Gastrocnemius medialis (tissue), 4 donors: ENCODE measurements around the gene SRCAP. TPM values are rescaled to one million over a fixed set of nuclear protein-coding genes. Genes with fewer than 3 reads are reported as not detected.

Experiments used
- ATAC-seq, 2 donors: fragments of 150-250 bp; one replicate each; pipeline ENCODE4 v1.9.1; 2016
- DNase-seq, 2 donors: peaks; one replicate each; pipeline ENCODE4 v3.0.0-alpha.2; 2019
- H3K27ac ChIP-seq, 4 donors: fragments of 200-600 bp; sonication (generic); 1 replicate in 1 of 4; 2 replicates in 3 of 4; pipeline ENCODE4 v1.5.1; 2016 to 2018; ENCODE audit warnings: mild to moderate bottlenecking in 2 of 4, moderate library complexity in 1 of 4
- H3K27me3 ChIP-seq, 3 donors: fragments of 200-600 bp; sonication (generic) in 2 of 3; 1 replicate in 1 of 3; 2 replicates in 2 of 3; pipeline versions ENCODE4 v1.5.1 to v1.6.0; 2016 to 2019; ENCODE audit warnings: mild to moderate bottlenecking in 1 of 3, moderate library complexity in 1 of 3
- H3K36me3 ChIP-seq, 2 donors: fragments of 200-600 bp; sonication (generic) in 1 of 2; one replicate each; pipeline ENCODE4 v1.5.1; 2017 to 2018
- H3K4me1 ChIP-seq, 2 donors: fragments of 200-600 bp; sonication (generic) in 1 of 2; one replicate each; pipeline ENCODE4 v1.5.1; 2016 to 2017; ENCODE audit warnings: mild to moderate bottlenecking in 2 of 2
- H3K4me3 ChIP-seq, 4 donors: fragments of 200-600 bp; sonication (generic) in 3 of 4; 1 replicate in 1 of 4; 2 replicates in 3 of 4; pipeline ENCODE4 v1.5.1; 2016 to 2019; ENCODE audit warnings: mild to moderate bottlenecking in 2 of 4
- H3K9me3 ChIP-seq, 3 donors: fragments of 200-600 bp; sonication (generic) in 2 of 3; 1 replicate in 1 of 3; 2 replicates in 2 of 3; pipeline ENCODE4 v1.5.1; 2016 to 2019
- CTCF ChIP-seq, 5 experiments: fragments of 450-650 bp in 3 of 5; fragments of 200-600 bp in 2 of 5; sonication (generic) in 2 of 5; IDR thresholded peaks in 4 of 5; conservative IDR thresholded peaks in 1 of 5; 1 replicate in 4 of 5; 2 replicates in 1 of 5; pipeline ENCODE4 v1.5.1; 2016 to 2019; ENCODE audit warnings: antibody characterized with exemption in 5 of 5, mild to moderate bottlenecking in 3 of 5, moderate library complexity in 3 of 5
- POLR2A ChIP-seq, 2 donors: fragments of 450-650 bp; IDR thresholded peaks; one replicate each; pipeline ENCODE4 v1.6.1; 2017; ENCODE audit warnings: antibody characterized with exemption in 2 of 2, mild to moderate bottlenecking in 2 of 2, moderate library complexity in 2 of 2
- in situ Hi-C, 4 donors: fragments of 200-750 bp; cut with MboI; loops; one replicate each; pipeline versions ENCODE4 v1.15.0 to v1.8.0; 2017; ENCODE audit warnings: low sequenced_read_pairs in 4 of 4
- intact Hi-C: fragments of 100-400 bp; cut with DNase I; formaldehyde crosslinking; loops from one replicate; pipeline ENCODE4 v1.15.1; 2023; ENCODE audit warnings: low total_unique reads
- total RNA-seq, 4 donors: library from RNA; depleted of rRNA; stranded (reverse); fragments of >200 nt; gene quantifications; one replicate each; pipeline versions ENCODE4 v1.1.0 to v1.2.3, GENCODE V29; 2016

Gene SRCAP
- total RNA-seq, 4 donors from 2014 or later: 15.3 to 25.5 (median 21.9) TPM

- Histone ChIP-seq H3K27me3 (no peaks in the 10 kb centered on the region), H3K36me3 (peaks cover 0 to 12% of the 10 kb centered on the region in 2 donors), H3K9me3 (no peaks in the 10 kb centered on the region), H3K4me1 (peaks cover 18 to 23% of the 10 kb centered on the region in 2 donors), H3K27ac (peak overlapping the region; percentile 58 to 68 (median 62)), H3K4me3 (no peak overlapping the region)
- DNase-seq: no peak
- ATAC-seq: no peak
- TF ChIP-seq CTCF (IDR thresholded peaks at IDR 0.05 in 4 of 5, conservative IDR thresholded peaks at IDR 0.05 in 1 of 5) (no peak), POLR2A (IDR thresholded peaks at IDR 0.05) (no peak)
- in situ Hi-C loops (no loop called here), intact Hi-C loops (loop anchor here (5.0 kb wide), 1 partner anchor 437 kb away; the partner anchor contains the start of gene FUS)
Measured at GRCh38 chr16:30745082-30745481, 46.1 kb downstream of the SRCAP start.

GRCh38 chr16:30746638-30747175 is 47.7 kb downstream of the SRCAP start:
- in situ Hi-C loops: no loop called here
- peak overlapping the region in 2 of 4 donors; percentile 77 to 86 for H3K27ac ChIP-seq
- no peak for ATAC-seq

GRCh38 chr16:30747331-30747730 is 48.4 kb downstream of the SRCAP start:
- ATAC-seq (peak in 1 of 2 donors; percentile 16), DNase-seq (no peak)
- peaks cover 0 to 18% of the 10 kb centered on the region in 2 donors for H3K36me3 ChIP-seq
- in situ Hi-C loops: no loop called here
- H3K4me1 ChIP-seq: peaks cover 7 to 8% of the 10 kb centered on the region in 2 donors
- intact Hi-C loops: loop anchor here (5.0 kb wide), 1 partner anchor 435 kb away; the partner anchor contains the start of gene FUS
- H3K27ac ChIP-seq: peak overlapping the region; percentile 73 to 86 (median 78)
- TF ChIP-seq CTCF (IDR thresholded peaks at IDR 0.05 in 4 of 5, conservative IDR thresholded peaks at IDR 0.05 in 1 of 5) (no peak), POLR2A (IDR thresholded peaks at IDR 0.05) (no peak)
- H3K4me3 ChIP-seq: peak overlapping the region; percentile 63 to 91 (median 83)
- no peaks in the 10 kb centered on the region for H3K27me3 ChIP-seq
- H3K9me3 ChIP-seq: no peaks in the 10 kb centered on the region

More at GRCh38 chr16:30746638-30747175, 47.7 kb downstream of the SRCAP start:
- Histone ChIP-seq H3K27me3 (no peaks in the 10 kb centered on the region), H3K36me3 (peaks cover 0 to 20% of the 10 kb centered on the region in 2 donors), H3K4me1 (peaks cover 7 to 8% of the 10 kb centered on the region in 2 donors), H3K4me3 (no peak overlapping the region), H3K9me3 (no peaks in the 10 kb centered on the region)
- intact Hi-C loops: loop anchor here (5.0 kb wide), 1 partner anchor 436 kb away; the partner anchor contains the start of gene FUS
- no peak for TF ChIP-seq CTCF (IDR thresholded peaks at IDR 0.05 in 4 of 5, conservative IDR thresholded peaks at IDR 0.05 in 1 of 5)
- no peak for TF ChIP-seq POLR2A (IDR thresholded peaks at IDR 0.05)
- DNase-seq: no peak

GRCh38 chr16:30747799-30748633 is 49.0 kb downstream of the SRCAP start, which contains the start of gene PHKG2:
Gene PHKG2, plus strand, starts transcription at chr16:30748425. Its CDS starts 396 bp downstream, at chr16:30748821.
- Histone ChIP-seq H3K4me1 (peaks cover 7 to 8% of the 10 kb centered on the region in 2 donors), H3K9me3 (no peaks in the 10 kb centered on the region), H3K27ac (peak within 1 kb of the TSS; percentile 73 to 91 (median 79)), H3K4me3 (peak within 1 kb of the TSS; percentile 76 to 91 (median 88)), H3K36me3 (peaks cover 0 to 25% of the 10 kb centered on the region in 2 donors), H3K27me3 (no peaks in the 10 kb centered on the region)
- ATAC-seq (peak; percentile 95 to 96), DNase-seq (peak; percentile 99 to 100)
- in situ Hi-C loops (no loop called here), intact Hi-C loops (loop anchor here (1.0 to 5.0 kb wide), 4 partner anchors 14 to 434 kb away; partner anchors contain the start of genes CFAP119, FUS and RNF40)
- TF ChIP-seq CTCF (IDR thresholded peaks at IDR 0.05 in 4 of 5, conservative IDR thresholded peaks at IDR 0.05 in 1 of 5): no peak
- peak; percentile 48 to 53 for TF ChIP-seq POLR2A (IDR thresholded peaks at IDR 0.05)
